ENCODE measurements around the gene ELAPOR2. TPM values are rescaled to one million over a fixed set of nuclear protein-coding genes. Genes with fewer than 3 reads are reported as not detected.

Gene ELAPOR2
- total and polyA plus RNA-seq, 9 of the 15 experiments (the other 6 are each of a cell fraction or from before 2014, with no cell fraction given) = 9.2 to 72.0 (median 35.0) TPM

DNA sequence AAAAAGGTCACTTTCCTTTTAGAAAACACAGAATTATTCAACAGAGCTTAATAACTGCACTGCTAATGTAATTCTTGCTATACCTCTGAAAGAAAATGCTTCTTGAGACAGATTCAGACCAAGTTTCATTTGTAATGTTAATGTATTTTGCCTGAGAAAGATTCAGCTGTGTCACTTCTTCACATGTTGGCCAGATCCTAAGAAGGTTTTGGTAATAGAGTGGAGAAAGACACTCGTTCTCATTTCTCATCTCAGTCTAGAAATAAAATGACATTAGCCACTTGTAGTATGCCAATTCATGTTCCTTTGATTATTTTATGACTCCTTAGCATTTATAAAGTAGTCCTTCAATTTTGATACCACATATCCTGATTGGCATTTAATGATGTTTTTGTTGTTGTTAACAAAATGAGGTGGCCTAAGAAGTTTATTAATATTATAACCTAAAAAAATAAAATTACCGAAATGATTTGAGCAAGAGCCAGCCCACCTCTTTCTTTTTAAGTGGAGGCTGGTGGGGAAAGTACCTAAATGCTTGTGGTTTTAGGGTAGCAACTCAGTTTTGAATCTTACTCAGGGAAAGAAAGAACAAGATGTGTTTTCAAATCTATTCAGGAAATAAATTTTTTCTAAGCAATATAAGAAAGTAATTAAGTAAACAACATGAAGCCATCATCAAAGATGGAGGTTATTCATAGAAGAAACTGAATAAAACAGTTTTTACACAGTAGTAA is 16.4 kb upstream of the ELAPOR2 start:
- no peaks in the 10 kb centered on the region for H3K4me1 ChIP-seq (replicated peaks in 1 of 2; ENCODE audit: control insufficient read depth in 2 of 2, insufficient read depth in 2 of 2, low read length in 2 of 2)
- no peaks in the 10 kb centered on the region for H4K20me1 ChIP-seq (replicated peaks; ENCODE audit: control insufficient read depth, insufficient read depth, low read length)
- CTCF ChIA-PET (ENCODE audit: low intra/inter-chr PET ratio) = no interaction called here
- in situ Hi-C loops (cut with MboI) (no loop called here), intact Hi-C loops (cut with micrococcal nuclease) (no loop called here)
- H3K9me1 ChIP-seq (ENCODE audit: control insufficient read depth, insufficient read depth, low read length) = no peaks in the 10 kb centered on the region
- H3K36me3 ChIP-seq (ENCODE audit: control insufficient read depth, insufficient read depth, low read length) = no peaks in the 10 kb centered on the region
- no peak overlapping the region for H3K9ac ChIP-seq (ENCODE audit: insufficient read depth in 1 of 2, low read depth in 2 of 2, low read length in 2 of 2)
- POLR2A ChIA-PET = interaction anchor here (0.6 to 1.6 kb wide), 3 partner anchors 8 to 21 kb away, joined by 3 to 5 read pairs (median 3); no protein-coding TSS in a partner anchor
- H3K79me2 ChIP-seq (ENCODE audit: control insufficient read depth, insufficient read depth, low read length) = no peaks in the 10 kb centered on the region
- H3K4me3 ChIP-seq = no peak overlapping the region
- BruUV-seq (replicated peaks) = no TSS peak
- no peak overlapping the region for H3K27ac ChIP-seq (ENCODE audit: extremely low read depth, low read depth, low read length)
- H3K27me3 ChIP-seq (ENCODE audit: control insufficient read depth in 2 of 2, insufficient read depth in 2 of 2, low read length in 2 of 2) = no peaks in the 10 kb centered on the region
- no peak for DNase-seq (ENCODE audit: extremely low read depth in 1 of 4, low spot score in 3 of 4)
- FAIRE-seq = no peak
- 0 out of 2 replicates have a peak overlapping the region, but pooled peaks have one; percentile 14 for H2AFZ ChIP-seq (ENCODE audit: low read depth, low read length)
- no peak for ATAC-seq
- no peaks in the 10 kb centered on the region for H3K9me3 ChIP-seq (replicated peaks; ENCODE audit: control insufficient read depth, insufficient read depth, low read depth, low read length)
- no peak overlapping the region for H3K4me2 ChIP-seq (ENCODE audit: insufficient read depth, low read length)
- WGBS (ENCODE audit: insufficient coverage, low coverage, missing lambda C conversion rate) = 31% methylated on average over 2 of the region's 2 CpGs
- TF ChIP-seq, protein P1, sequence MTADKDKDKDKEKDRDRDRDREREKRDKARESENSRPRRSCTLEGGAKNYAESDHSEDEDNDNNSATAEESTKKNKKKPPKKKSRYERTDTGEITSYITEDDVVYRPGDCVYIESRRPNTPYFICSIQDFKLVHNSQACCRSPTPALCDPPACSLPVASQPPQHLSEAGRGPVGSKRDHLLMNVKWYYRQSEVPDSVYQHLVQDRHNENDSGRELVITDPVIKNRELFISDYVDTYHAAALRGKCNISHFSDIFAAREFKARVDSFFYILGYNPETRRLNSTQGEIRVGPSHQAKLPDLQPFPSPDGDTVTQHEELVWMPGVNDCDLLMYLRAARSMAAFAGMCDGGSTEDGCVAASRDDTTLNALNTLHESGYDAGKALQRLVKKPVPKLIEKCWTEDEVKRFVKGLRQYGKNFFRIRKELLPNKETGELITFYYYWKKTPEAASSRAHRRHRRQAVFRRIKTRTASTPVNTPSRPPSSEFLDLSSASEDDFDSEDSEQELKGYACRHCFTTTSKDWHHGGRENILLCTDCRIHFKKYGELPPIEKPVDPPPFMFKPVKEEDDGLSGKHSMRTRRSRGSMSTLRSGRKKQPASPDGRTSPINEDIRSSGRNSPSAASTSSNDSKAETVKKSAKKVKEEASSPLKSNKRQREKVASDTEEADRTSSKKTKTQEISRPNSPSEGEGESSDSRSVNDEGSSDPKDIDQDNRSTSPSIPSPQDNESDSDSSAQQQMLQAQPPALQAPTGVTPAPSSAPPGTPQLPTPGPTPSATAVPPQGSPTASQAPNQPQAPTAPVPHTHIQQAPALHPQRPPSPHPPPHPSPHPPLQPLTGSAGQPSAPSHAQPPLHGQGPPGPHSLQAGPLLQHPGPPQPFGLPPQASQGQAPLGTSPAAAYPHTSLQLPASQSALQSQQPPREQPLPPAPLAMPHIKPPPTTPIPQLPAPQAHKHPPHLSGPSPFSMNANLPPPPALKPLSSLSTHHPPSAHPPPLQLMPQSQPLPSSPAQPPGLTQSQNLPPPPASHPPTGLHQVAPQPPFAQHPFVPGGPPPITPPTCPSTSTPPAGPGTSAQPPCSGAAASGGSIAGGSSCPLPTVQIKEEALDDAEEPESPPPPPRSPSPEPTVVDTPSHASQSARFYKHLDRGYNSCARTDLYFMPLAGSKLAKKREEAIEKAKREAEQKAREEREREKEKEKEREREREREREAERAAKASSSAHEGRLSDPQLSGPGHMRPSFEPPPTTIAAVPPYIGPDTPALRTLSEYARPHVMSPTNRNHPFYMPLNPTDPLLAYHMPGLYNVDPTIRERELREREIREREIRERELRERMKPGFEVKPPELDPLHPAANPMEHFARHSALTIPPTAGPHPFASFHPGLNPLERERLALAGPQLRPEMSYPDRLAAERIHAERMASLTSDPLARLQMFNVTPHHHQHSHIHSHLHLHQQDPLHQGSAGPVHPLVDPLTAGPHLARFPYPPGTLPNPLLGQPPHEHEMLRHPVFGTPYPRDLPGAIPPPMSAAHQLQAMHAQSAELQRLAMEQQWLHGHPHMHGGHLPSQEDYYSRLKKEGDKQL (CRISPR knock-in tag; IDR thresholded peaks at IDR 0.05; ENCODE audit: borderline replicate concordance) = no peak
- TF ChIP-seq, protein P2, sequence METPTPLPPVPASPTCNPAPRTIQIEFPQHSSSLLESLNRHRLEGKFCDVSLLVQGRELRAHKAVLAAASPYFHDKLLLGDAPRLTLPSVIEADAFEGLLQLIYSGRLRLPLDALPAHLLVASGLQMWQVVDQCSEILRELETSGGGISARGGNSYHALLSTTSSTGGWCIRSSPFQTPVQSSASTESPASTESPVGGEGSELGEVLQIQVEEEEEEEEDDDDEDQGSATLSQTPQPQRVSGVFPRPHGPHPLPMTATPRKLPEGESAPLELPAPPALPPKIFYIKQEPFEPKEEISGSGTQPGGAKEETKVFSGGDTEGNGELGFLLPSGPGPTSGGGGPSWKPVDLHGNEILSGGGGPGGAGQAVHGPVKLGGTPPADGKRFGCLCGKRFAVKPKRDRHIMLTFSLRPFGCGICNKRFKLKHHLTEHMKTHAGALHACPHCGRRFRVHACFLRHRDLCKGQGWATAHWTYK (CRISPR knock-in tag; IDR thresholded peaks at IDR 0.05) = no peak
- TF ChIP-seq, protein P3, sequence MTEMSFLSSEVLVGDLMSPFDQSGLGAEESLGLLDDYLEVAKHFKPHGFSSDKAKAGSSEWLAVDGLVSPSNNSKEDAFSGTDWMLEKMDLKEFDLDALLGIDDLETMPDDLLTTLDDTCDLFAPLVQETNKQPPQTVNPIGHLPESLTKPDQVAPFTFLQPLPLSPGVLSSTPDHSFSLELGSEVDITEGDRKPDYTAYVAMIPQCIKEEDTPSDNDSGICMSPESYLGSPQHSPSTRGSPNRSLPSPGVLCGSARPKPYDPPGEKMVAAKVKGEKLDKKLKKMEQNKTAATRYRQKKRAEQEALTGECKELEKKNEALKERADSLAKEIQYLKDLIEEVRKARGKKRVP (CRISPR knock-in tag; IDR thresholded peaks at IDR 0.05) = no peak
- TF ChIP-seq LCOR (CRISPR knock-in tag; IDR thresholded peaks at IDR 0.05) (no peak), ZNF445 (CRISPR knock-in tag; IDR thresholded peaks at IDR 0.05; ENCODE audit: low read depth) (no peak)
- TF ChIP-seq, protein P4, sequence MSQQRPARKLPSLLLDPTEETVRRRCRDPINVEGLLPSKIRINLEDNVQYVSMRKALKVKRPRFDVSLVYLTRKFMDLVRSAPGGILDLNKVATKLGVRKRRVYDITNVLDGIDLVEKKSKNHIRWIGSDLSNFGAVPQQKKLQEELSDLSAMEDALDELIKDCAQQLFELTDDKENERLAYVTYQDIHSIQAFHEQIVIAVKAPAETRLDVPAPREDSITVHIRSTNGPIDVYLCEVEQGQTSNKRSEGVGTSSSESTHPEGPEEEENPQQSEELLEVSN (IDR thresholded peaks at IDR 0.05; ENCODE audit: borderline replicate concordance in 1 of 2, extremely low read depth in 1 of 2, insufficient read depth in 1 of 2, insufficient read length in 1 of 2, low read depth in 1 of 2, low read length in 1 of 2, poor library complexity in 1 of 2, severe bottlenecking in 1 of 2) = no peak
- TF ChIP-seq, protein P5, sequence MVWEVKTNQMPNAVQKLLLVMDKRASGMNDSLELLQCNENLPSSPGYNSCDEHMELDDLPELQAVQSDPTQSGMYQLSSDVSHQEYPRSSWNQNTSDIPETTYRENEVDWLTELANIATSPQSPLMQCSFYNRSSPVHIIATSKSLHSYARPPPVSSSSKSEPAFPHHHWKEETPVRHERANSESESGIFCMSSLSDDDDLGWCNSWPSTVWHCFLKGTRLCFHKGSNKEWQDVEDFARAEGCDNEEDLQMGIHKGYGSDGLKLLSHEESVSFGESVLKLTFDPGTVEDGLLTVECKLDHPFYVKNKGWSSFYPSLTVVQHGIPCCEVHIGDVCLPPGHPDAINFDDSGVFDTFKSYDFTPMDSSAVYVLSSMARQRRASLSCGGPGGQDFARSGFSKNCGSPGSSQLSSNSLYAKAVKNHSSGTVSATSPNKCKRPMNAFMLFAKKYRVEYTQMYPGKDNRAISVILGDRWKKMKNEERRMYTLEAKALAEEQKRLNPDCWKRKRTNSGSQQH (CRISPR knock-in tag; IDR thresholded peaks at IDR 0.05) = no peak

All from K562 (cell line).